OCI-LY3 (cell line): ENCODE results near the gene PHB1.

Experiments used
- EZH2phosphoT487 ChIP-seq: fragments of 200-600 bp; shearing (Covaris generic); IDR thresholded peaks from 2 replicates; pipeline ENCODE4 v1.6.1; 2018; ENCODE audit warnings: antibody characterized with exemption, mixed run types, low read depth
- TF ChIP-seq, protein P1 (sequence below): fragments of 200-600, 300-600 bp; sonication (generic); IDR thresholded peaks from 2 replicates; pipeline ENCODE4 v1.5.1; 2014; ENCODE audit warnings: antibody characterized with exemption, low read length, low read depth

GRCh38 chr17:49414271-49414621, 436 bp downstream of the PHB1 start:
- TF ChIP-seq, protein P1, sequence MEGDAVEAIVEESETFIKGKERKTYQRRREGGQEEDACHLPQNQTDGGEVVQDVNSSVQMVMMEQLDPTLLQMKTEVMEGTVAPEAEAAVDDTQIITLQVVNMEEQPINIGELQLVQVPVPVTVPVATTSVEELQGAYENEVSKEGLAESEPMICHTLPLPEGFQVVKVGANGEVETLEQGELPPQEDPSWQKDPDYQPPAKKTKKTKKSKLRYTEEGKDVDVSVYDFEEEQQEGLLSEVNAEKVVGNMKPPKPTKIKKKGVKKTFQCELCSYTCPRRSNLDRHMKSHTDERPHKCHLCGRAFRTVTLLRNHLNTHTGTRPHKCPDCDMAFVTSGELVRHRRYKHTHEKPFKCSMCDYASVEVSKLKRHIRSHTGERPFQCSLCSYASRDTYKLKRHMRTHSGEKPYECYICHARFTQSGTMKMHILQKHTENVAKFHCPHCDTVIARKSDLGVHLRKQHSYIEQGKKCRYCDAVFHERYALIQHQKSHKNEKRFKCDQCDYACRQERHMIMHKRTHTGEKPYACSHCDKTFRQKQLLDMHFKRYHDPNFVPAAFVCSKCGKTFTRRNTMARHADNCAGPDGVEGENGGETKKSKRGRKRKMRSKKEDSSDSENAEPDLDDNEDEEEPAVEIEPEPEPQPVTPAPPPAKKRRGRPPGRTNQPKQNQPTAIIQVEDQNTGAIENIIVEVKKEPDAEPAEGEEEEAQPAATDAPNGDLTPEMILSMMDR: no peak
- no peak for TF ChIP-seq EZH2phosphoT487
